Fibroblast of gingiva (primary cell): ENCODE data around the gene RALGDS.
A peak's percentile ranks its signal among the peaks of the same experiment; 100 is the strongest.

ENCODE experiments used
- DNase-seq: peaks from one replicate; pipeline ENCODE4 v3.0.0-alpha.2; 2011; ENCODE audit warnings: low read depth

Gene RALGDS

GRCh38 chr9:133119103-133119845 lies 1.8 kb downstream of the RALGDS start:
- DNase-seq: peak; percentile 27

GRCh38 chr9:133118568-133118967 lies 2.5 kb downstream of the RALGDS start:
- DNase-seq: no peak

GRCh38 chr9:133118179-133118520 lies 2.9 kb downstream of the RALGDS start:
- no peak for DNase-seq

GRCh38 chr9:133117271-133118178 lies 3.5 kb downstream of the RALGDS start:
- peak; percentile 69 for DNase-seq

GRCh38 chr9:133116346-133117231 lies 4.5 kb downstream of the RALGDS start:
- DNase-seq: no peak

- DNase-seq: no peak
Observed at GRCh38 chr9:133115604-133116345, 5.3 kb downstream of the RALGDS start.

GRCh38 chr9:133114886-133115603 lies 6.0 kb downstream of the RALGDS start:
- DNase-seq: no peak

GRCh38 chr9:133113949-133114885 lies 6.8 kb downstream of the RALGDS start:
- DNase-seq: peak; percentile 66

GRCh38 chr9:133113163-133113948 lies 7.7 kb downstream of the RALGDS start:
- peak; percentile 36 for DNase-seq

GRCh38 chr9:133112663-133113026 lies 8.4 kb downstream of the RALGDS start:
- DNase-seq: no peak

- no peak for DNase-seq
Observed at GRCh38 chr9:133111808-133112662, 9.0 kb downstream of the RALGDS start.

- DNase-seq: no peak
Observed at GRCh38 chr9:133109931-133110650, 10.9 kb downstream of the RALGDS start.

- DNase-seq: no peak
Observed at GRCh38 chr9:133108794-133109641, 12.0 kb downstream of the RALGDS start.

GRCh38 chr9:133107961-133108793 lies 12.9 kb downstream of the RALGDS start:
- no peak for DNase-seq

GRCh38 chr9:133107245-133107722 lies 13.8 kb downstream of the RALGDS start:
- DNase-seq: no peak
